ENCODE data around the gene COMMD4. TPM values are rescaled to one million over a fixed set of nuclear protein-coding genes. Genes with fewer than 3 reads are reported as not detected.

Gene COMMD4
- total RNA-seq, 2 donors from 2014 or later: 35.3 to 43.8 TPM

GRCh38 chr15:75354454-75354853, 18.6 kb downstream of the COMMD4 start:
- Histone ChIP-seq H3K36me3 (replicated peaks in 1 of 2; ENCODE audit: insufficient read depth in 1 of 2, low read depth in 2 of 2) (peaks cover 0 to 6% of the 10 kb centered on the region in 2 donors), H3K9me3 (no peaks in the 10 kb centered on the region), H3K27me3 (no peaks in the 10 kb centered on the region), H3K4me1 (peaks cover under 1% of the 10 kb centered on the region), H3K4me3 (no peak overlapping the region), H3K27ac (no peak overlapping the region)
- ATAC-seq (no peak), DNase-seq (no peak)
- WGBS, 2 donors: 53 to 85% methylated on average over 3 to 4 of the region's 7 CpGs
- no peak for TF ChIP-seq CTCF (IDR thresholded peaks at IDR 0.05)
- no peak for TF ChIP-seq POLR2A (IDR thresholded peaks at IDR 0.05)
- intact Hi-C loops (cut with DNase I): no loop called here

- WGBS, 2 donors: 88 to 100% methylated on average over 1 to 4 of the region's 4 CpGs
- H3K4me1 ChIP-seq: no peaks in the 10 kb centered on the region
- peaks cover 0 to 8% of the 10 kb centered on the region in 2 donors for H3K36me3 ChIP-seq (replicated peaks in 1 of 2; ENCODE audit: insufficient read depth in 1 of 2, low read depth in 2 of 2)
- intact Hi-C loops (cut with DNase I): no loop called here
- DNase-seq (no peak), ATAC-seq (no peak)
- no peak for TF ChIP-seq CTCF (IDR thresholded peaks at IDR 0.05)
- no peak for TF ChIP-seq POLR2A (IDR thresholded peaks at IDR 0.05)
- H3K27ac ChIP-seq: no peak overlapping the region
- H3K9me3 ChIP-seq: no peaks in the 10 kb centered on the region
- no peaks in the 10 kb centered on the region for H3K27me3 ChIP-seq
- no peak overlapping the region for H3K4me3 ChIP-seq
These were observed 19.5 kb downstream of the COMMD4 start for GRCh38 chr15:75355369-75355768.

- intact Hi-C loops (cut with DNase I): no loop called here
- no peak overlapping the region for H3K4me3 ChIP-seq
- H3K27ac ChIP-seq: no peak overlapping the region
- DNase-seq (no peak), ATAC-seq (no peak)
- H3K36me3 ChIP-seq (replicated peaks in 1 of 2; ENCODE audit: insufficient read depth in 1 of 2, low read depth in 2 of 2): peaks cover 0 to 9% of the 10 kb centered on the region in 2 donors
- no peak for TF ChIP-seq POLR2A (IDR thresholded peaks at IDR 0.05)
- TF ChIP-seq CTCF (IDR thresholded peaks at IDR 0.05): no peak
- no peaks in the 10 kb centered on the region for H3K9me3 ChIP-seq
- WGBS, 2 donors: 90% methylated on average over 24 to 28 of the region's 28 CpGs
- no peaks in the 10 kb centered on the region for H3K4me1 ChIP-seq
- H3K27me3 ChIP-seq: no peaks in the 10 kb centered on the region
These were observed 20.1 kb downstream of the COMMD4 start for GRCh38 chr15:75356006-75356405.

- TF ChIP-seq CTCF (IDR thresholded peaks at IDR 0.05) (no peak), POLR2A (IDR thresholded peaks at IDR 0.05) (no peak)
- ATAC-seq (no peak), DNase-seq (no peak)
- intact Hi-C loops (cut with DNase I): no loop called here
- no peak overlapping the region for H3K4me3 ChIP-seq
- H3K36me3 ChIP-seq (replicated peaks in 1 of 2; ENCODE audit: insufficient read depth in 1 of 2, low read depth in 2 of 2): peaks cover 0 to 13% of the 10 kb centered on the region in 2 donors
- no peaks in the 10 kb centered on the region for H3K9me3 ChIP-seq
- H3K27ac ChIP-seq: no peak overlapping the region
- no peaks in the 10 kb centered on the region for H3K4me1 ChIP-seq
- H3K27me3 ChIP-seq: no peaks in the 10 kb centered on the region
- WGBS, 2 donors: 95 to 98% methylated on average over 11 to 18 of the region's 20 CpGs
These were observed 20.7 kb downstream of the COMMD4 start for GRCh38 chr15:75356517-75356916.

- no peak overlapping the region for H3K4me3 ChIP-seq
- peaks cover 0 to 15% of the 10 kb centered on the region in 2 donors for H3K36me3 ChIP-seq (replicated peaks in 1 of 2; ENCODE audit: insufficient read depth in 1 of 2, low read depth in 2 of 2)
- no peaks in the 10 kb centered on the region for H3K4me1 ChIP-seq
- H3K27ac ChIP-seq: no peak overlapping the region
- ATAC-seq: no peak
- H3K27me3 ChIP-seq: no peaks in the 10 kb centered on the region
- TF ChIP-seq CTCF (IDR thresholded peaks at IDR 0.05) (no peak), POLR2A (IDR thresholded peaks at IDR 0.05) (no peak)
- DNase-seq: no peak
- 82 to 94% methylated on average over 8 to 17 of the region's 17 CpGs for WGBS, 2 donors
- no peaks in the 10 kb centered on the region for H3K9me3 ChIP-seq
- intact Hi-C loops (cut with DNase I): no loop called here
These were observed 22.3 kb downstream of the COMMD4 start for GRCh38 chr15:75357976-75358673.
